K562 (cell line): ENCODE measurements around the gene PRDM16. TPM values are rescaled to one million over a fixed set of nuclear protein-coding genes. Genes with fewer than 3 reads are reported as not detected.

Source experiments
- ATAC-seq: fragments of 200-7000 bp; cut with Tn5 transposase; 3 replicates; pipeline ENCODE4 v1.9.1; 2020; ENCODE audit warnings: moderate library complexity
- BruUV-seq: library from RNA; stranded (reverse); fragments of 400-500 nt; replicated peaks from 2 replicates; lab custom pipeline; 2021; lab: Mats Ljungman, UMichigan
- CTCF ChIA-PET: fragments of 300-600 bp; formaldehyde crosslinking; extraction: SDS; loops from one replicate; lab custom pipeline; 2021; ENCODE audit warnings: low intra/inter-chr PET ratio; lab: Yijun Ruan, JAX
- POLR2A ChIA-PET: fragments of 300-600, 350-650 bp; sonication (Branson Sonifier 250); formaldehyde crosslinking; extraction: SDS; loops from one replicate; lab custom pipeline; 2021; ENCODE audit warnings: antibody characterized with exemption, inconsistent platforms; lab: Yijun Ruan, JAX
- DNase-seq, 4 experiments: peaks; one replicate each; pipeline versions ENCODE4 v3.0.0 to v3.0.0-alpha.2; 2011 to 2018; ENCODE audit warnings: low spot score in 3 of 4, mixed read lengths in 3 of 4; ENCODE audit errors: extremely low read depth in 1 of 4
- FAIRE-seq: peaks from 2 replicates; lab custom pipeline; 2011; peaks lifted over from hg19 to GRCh38; lab: Jason Lieb, UNC
- H2AFZ ChIP-seq: 2 replicates; pipeline ENCODE4 v1.6.0; 2011; ENCODE audit warnings: low read depth, low read length, control low read depth, inconsistent platforms
- H3K27ac ChIP-seq: fragments of 200-600 bp; 3 replicates; pipeline ENCODE4 v1.8.0; 2011; ENCODE audit warnings: low read depth, mild to moderate bottlenecking, control low read depth, inconsistent platforms, low read length, moderate library complexity, mixed read lengths; ENCODE audit errors: extremely low read depth
- H3K27me3 ChIP-seq, 2 experiments: fragments of 300-600 bp in 1 of 2; 2 replicates in 1 of 2; 3 replicates in 1 of 2; pipeline versions ENCODE4 v1.6.0 to v1.8.0; 2011; ENCODE audit warnings: inconsistent platforms in 2 of 2, low read length in 2 of 2, mild to moderate bottlenecking in 1 of 2, mixed read lengths in 1 of 2, moderate library complexity in 1 of 2; ENCODE audit not compliant: control insufficient read depth in 2 of 2, insufficient read depth in 2 of 2
- H3K36me3 ChIP-seq: fragments of 300-600 bp; 3 replicates; pipeline ENCODE4 v1.8.0; 2011; ENCODE audit warnings: mild to moderate bottlenecking, low read length, inconsistent platforms; ENCODE audit not compliant: control insufficient read depth, insufficient read depth
- H3K4me1 ChIP-seq, 2 experiments: fragments of 200-600 bp in 1 of 2; replicated peaks in 1 of 2; 2 replicates in 1 of 2; 3 replicates in 1 of 2; pipeline versions ENCODE4 v1.5.1 to v1.8.0; 2011; ENCODE audit warnings: inconsistent platforms in 2 of 2, low read length in 2 of 2, mild to moderate bottlenecking in 1 of 2, mixed read lengths in 1 of 2, moderate library complexity in 1 of 2; ENCODE audit not compliant: control insufficient read depth in 2 of 2, insufficient read depth in 2 of 2
- H3K4me2 ChIP-seq: 2 replicates; pipeline ENCODE4 v1.6.1; 2011; ENCODE audit warnings: low read length, control low read depth, inconsistent platforms, mixed read lengths; ENCODE audit not compliant: insufficient read depth
- H3K4me3 ChIP-seq: fragments of 200-600 bp; sonication (generic), shearing (Covaris generic); 2 replicates; pipeline ENCODE4 v1.5.1; 2016; ENCODE audit warnings: control low read depth, inconsistent platforms
- H3K79me2 ChIP-seq: fragments of 200-600 bp; 3 replicates; pipeline ENCODE4 v1.8.0; 2011; ENCODE audit warnings: low read length, inconsistent platforms; ENCODE audit not compliant: control insufficient read depth, insufficient read depth
- H3K9ac ChIP-seq, 2 experiments: 2 replicates each; pipeline versions ENCODE4 v1.6.0 to v1.6.1; 2011; ENCODE audit warnings: low read depth in 2 of 2, low read length in 2 of 2, control low read depth in 1 of 2, inconsistent platforms in 1 of 2, mild to moderate bottlenecking in 1 of 2, mixed read lengths in 1 of 2; ENCODE audit not compliant: insufficient read depth in 1 of 2
- H3K9me1 ChIP-seq: one replicate; pipeline ENCODE4 v1.6.0; 2011; ENCODE audit warnings: inconsistent platforms, mild to moderate bottlenecking, low read length, moderate library complexity; ENCODE audit not compliant: control insufficient read depth, insufficient read depth
- H3K9me3 ChIP-seq: replicated peaks from 2 replicates; pipeline ENCODE4 v1.5.1; 2011; ENCODE audit warnings: low read depth, low read length, inconsistent platforms; ENCODE audit not compliant: control insufficient read depth, insufficient read depth
- H4K20me1 ChIP-seq: replicated peaks from 2 replicates; pipeline ENCODE4 v1.6.1; 2011; ENCODE audit warnings: low read length, inconsistent platforms, mixed read lengths; ENCODE audit not compliant: control insufficient read depth, insufficient read depth
- DIDO1 ChIP-seq: fragments of 450-650 bp; IDR thresholded peaks from 2 replicates; pipeline ENCODE4 v1.6.1; 2016; ENCODE audit warnings: low read depth, missing biosample characterization, missing genetic modification characterization
- EGR1 ChIP-seq: fragments of 450-650 bp; conservative IDR thresholded peaks from 2 replicates; pipeline ENCODE4 v1.6.1; 2017; ENCODE audit warnings: mild to moderate bottlenecking
- FOSL1 ChIP-seq: fragments of 200-800 bp; sonication (Bioruptor generic); conservative IDR thresholded peaks from 2 replicates; pipeline ENCODE4 v1.6.1; 2016; ENCODE audit warnings: missing genetic modification characterization, missing compliant biosample characterization
- NRF1 ChIP-seq, 2 experiments: fragments of 450-650 bp; IDR thresholded peaks in 1 of 2; conservative IDR thresholded peaks in 1 of 2; 2 replicates each; pipeline ENCODE4 v1.6.1; 2014; ENCODE audit warnings: mild to moderate bottlenecking in 2 of 2
- PHB ChIP-seq: fragments of 250-450 bp; sonication (Bioruptor Pico); IDR thresholded peaks from 2 replicates; pipeline ENCODE4 v1.5.0; 2021
- POLR2AphosphoS2 ChIP-seq: IDR thresholded peaks from 2 replicates; pipeline ENCODE4 v1.6.1; 2012; ENCODE audit warnings: low read length, improper control_type of control experiment
- SMAD4 ChIP-seq: fragments of 250-450 bp; sonication (Bioruptor Pico); conservative IDR thresholded peaks from 2 replicates; pipeline ENCODE4 v1.8.0; 2021; ENCODE audit warnings: inconsistent platforms, mild to moderate bottlenecking, moderate library complexity
- ZSCAN32 ChIP-seq: fragments of 450-650 bp; formaldehyde crosslinking; IDR thresholded peaks from 2 replicates; pipeline ENCODE4 v1.4.0; 2020; ENCODE audit warnings: mild to moderate bottlenecking, moderate library complexity
- WGBS: fragments of 100-300 bp; shearing (Covaris generic); methylation state at CpG from one replicate; pipeline ENCODE4 v1.1.6; 2016; ENCODE audit warnings: low coverage, mixed read lengths; ENCODE audit not compliant: insufficient coverage; ENCODE audit errors: missing lambda C conversion rate; 5-methylcytosine and 5-hydroxymethylcytosine counted together
- in situ Hi-C: fragments of 300-500 bp; cut with MboI; formaldehyde crosslinking; loops from 4 replicates; pipeline ENCODE4 v1.15.0; 2018; ENCODE audit warnings: inconsistent platforms, mixed read lengths
- intact Hi-C: fragments of 100-400 bp; cut with micrococcal nuclease; formaldehyde crosslinking; loops from 2 replicates; pipeline ENCODE4 v1.14.2; 2022
- polyA plus RNA-seq, 8 experiments: library from polyadenylated mRNA; depleted of rRNA in 4 of 8; stranded (reverse) in 5 of 8; unstranded in 3 of 8; fragments of >200 nt; fragmentation: Nextera tagmentation in 2 of 8; fragmentation: Illumina TruSeq in 1 of 8; extraction: Ambion mirVana in 2 of 8; extraction: Trizol in 1 of 8; gene quantifications; 2 replicates each; pipeline versions ENCODE4 v1.2.1 to v1.2.3, GENCODE V29; 2011 to 2014; ENCODE audit warnings: inconsistent platforms in 1 of 8, missing spikeins in 1 of 8
- total RNA-seq, 7 experiments: library from RNA; depleted of rRNA in 6 of 7; stranded (reverse); fragments of >200 nt in 6 of 7; fragmentation: Illumina TruSeq in 2 of 7; extraction: Trizol in 2 of 7; gene quantifications; 2 replicates each; pipeline versions ENCODE4 v1.2.1 to v1.2.3, GENCODE V29; 2011 to 2021; ENCODE audit warnings: low replicate concordance in 1 of 7
- TF ChIP-seq, protein P1 (sequence below): fragments of 450-650 bp; formaldehyde crosslinking; IDR thresholded peaks from 2 replicates; pipeline ENCODE4 v1.4.0; 2020; ENCODE audit warnings: mild to moderate bottlenecking, mixed read lengths
- TF ChIP-seq, protein P2 (sequence below), 2 experiments: fragments of 450-650 bp; IDR thresholded peaks; 2 replicates each; pipeline ENCODE4 v1.6.1; 2018; ENCODE audit warnings: mild to moderate bottlenecking in 2 of 2, low read depth in 1 of 2; ENCODE audit not compliant: partially characterized antibody in 2 of 2

Gene PRDM16
- total and polyA plus RNA-seq, 9 of the 15 experiments (the other 6 are each of a cell fraction or from before 2014, with no cell fraction given): 0.10 to 0.27 TPM; not detected in 7

DNA sequence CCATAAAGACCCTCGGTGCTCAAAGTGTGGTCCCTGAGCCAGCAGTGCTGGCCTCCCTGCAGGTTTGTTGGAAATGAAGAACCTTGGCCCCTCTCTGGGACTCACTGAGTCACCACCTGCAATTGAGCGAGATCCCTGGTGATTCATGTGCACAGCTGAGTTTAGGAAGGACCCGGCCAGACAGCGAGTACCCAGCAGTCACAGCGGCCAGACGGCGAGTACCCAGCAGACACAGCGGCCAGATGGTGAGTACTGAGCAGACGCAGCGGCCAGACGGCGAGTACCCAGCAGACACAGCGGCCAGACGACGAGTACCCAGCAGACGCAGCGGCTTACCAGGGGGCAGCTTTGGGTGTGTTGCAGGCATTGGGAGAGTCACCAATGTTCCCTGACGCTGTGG, 123.8 kb downstream of the PRDM16 start:
- Histone ChIP-seq H3K4me3 (no peak overlapping the region), H4K20me1 (peaks cover 9% of the 10 kb centered on the region; the same call in 1 of the 2 replicates), H3K36me3 (no peaks in the 10 kb centered on the region), H3K79me2 (no peaks in the 10 kb centered on the region), H3K4me1 (no peaks in the 10 kb centered on the region; a peak in 1 of 5 replicates), H3K4me2 (no peak overlapping the region), H3K9me3 (no peaks in the 10 kb centered on the region), H3K9me1 (peaks cover 2% of the 10 kb centered on the region), H2AFZ (no peak overlapping the region), H3K9ac (no peak overlapping the region), H3K27ac (no peak overlapping the region), H3K27me3 (peaks cover 22 to 90% of the 10 kb centered on the region in 2 experiments)
- in situ Hi-C loops (no loop called here), intact Hi-C loops (no loop called here)
- ChIA-PET POLR2A (no interaction called here), CTCF (no interaction called here)
- WGBS: 1% methylated on average over 18 of the region's 18 CpGs
- BruUV-seq: no TSS peak
- ATAC-seq (peak; percentile 60), FAIRE-seq (no peak), DNase-seq (peak in 1 of 4 experiments; percentile 5)
- TF ChIP-seq ZSCAN32 (CRISPR knock-in tag): no peak
- TF ChIP-seq PHB (CRISPR knock-in tag): no peak
- TF ChIP-seq, protein P1, sequence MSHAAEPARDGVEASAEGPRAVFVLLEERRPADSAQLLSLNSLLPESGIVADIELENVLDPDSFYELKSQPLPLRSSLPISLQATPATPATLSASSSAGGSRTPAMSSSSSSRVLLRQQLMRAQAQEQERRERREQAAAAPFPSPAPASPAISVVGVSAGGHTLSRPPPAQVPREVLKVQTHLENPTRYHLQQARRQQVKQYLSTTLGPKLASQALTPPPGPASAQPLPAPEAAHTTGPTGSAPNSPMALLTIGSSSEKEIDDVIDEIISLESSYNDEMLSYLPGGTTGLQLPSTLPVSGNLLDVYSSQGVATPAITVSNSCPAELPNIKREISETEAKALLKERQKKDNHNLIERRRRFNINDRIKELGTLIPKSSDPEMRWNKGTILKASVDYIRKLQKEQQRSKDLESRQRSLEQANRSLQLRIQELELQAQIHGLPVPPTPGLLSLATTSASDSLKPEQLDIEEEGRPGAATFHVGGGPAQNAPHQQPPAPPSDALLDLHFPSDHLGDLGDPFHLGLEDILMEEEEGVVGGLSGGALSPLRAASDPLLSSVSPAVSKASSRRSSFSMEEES (CRISPR knock-in tag): no peak
- no peak for TF ChIP-seq POLR2AphosphoS2
- no peak for TF ChIP-seq EGR1
- TF ChIP-seq, protein P2, sequence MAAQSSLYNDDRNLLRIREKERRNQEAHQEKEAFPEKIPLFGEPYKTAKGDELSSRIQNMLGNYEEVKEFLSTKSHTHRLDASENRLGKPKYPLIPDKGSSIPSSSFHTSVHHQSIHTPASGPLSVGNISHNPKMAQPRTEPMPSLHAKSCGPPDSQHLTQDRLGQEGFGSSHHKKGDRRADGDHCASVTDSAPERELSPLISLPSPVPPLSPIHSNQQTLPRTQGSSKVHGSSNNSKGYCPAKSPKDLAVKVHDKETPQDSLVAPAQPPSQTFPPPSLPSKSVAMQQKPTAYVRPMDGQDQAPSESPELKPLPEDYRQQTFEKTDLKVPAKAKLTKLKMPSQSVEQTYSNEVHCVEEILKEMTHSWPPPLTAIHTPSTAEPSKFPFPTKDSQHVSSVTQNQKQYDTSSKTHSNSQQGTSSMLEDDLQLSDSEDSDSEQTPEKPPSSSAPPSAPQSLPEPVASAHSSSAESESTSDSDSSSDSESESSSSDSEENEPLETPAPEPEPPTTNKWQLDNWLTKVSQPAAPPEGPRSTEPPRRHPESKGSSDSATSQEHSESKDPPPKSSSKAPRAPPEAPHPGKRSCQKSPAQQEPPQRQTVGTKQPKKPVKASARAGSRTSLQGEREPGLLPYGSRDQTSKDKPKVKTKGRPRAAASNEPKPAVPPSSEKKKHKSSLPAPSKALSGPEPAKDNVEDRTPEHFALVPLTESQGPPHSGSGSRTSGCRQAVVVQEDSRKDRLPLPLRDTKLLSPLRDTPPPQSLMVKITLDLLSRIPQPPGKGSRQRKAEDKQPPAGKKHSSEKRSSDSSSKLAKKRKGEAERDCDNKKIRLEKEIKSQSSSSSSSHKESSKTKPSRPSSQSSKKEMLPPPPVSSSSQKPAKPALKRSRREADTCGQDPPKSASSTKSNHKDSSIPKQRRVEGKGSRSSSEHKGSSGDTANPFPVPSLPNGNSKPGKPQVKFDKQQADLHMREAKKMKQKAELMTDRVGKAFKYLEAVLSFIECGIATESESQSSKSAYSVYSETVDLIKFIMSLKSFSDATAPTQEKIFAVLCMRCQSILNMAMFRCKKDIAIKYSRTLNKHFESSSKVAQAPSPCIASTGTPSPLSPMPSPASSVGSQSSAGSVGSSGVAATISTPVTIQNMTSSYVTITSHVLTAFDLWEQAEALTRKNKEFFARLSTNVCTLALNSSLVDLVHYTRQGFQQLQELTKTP (IDR thresholded peaks at IDR 0.05; ENCODE audit: low read depth in 1 of 2, partially characterized antibody in 2 of 2): peak in 1 of 2 experiments; percentile 79
- TF ChIP-seq DIDO1 (tag): no peak
- TF ChIP-seq NRF1 (conservative IDR thresholded peaks at IDR 0.05 in 1 of 2, IDR thresholded peaks at IDR 0.05 in 1 of 2): peak; percentile 63 to 66
- TF ChIP-seq FOSL1 (tag): peak; percentile 39; the same call in 1 of the 2 replicates
- TF ChIP-seq SMAD4 (CRISPR knock-in tag): peak; percentile 46
